Endometrium (tissue), 2 donors: ENCODE measurements around the gene PRADC1.
"Not testable (repeated sequence)": the region's sequence is repeated elsewhere in the genome, so short reads cannot be mapped to it uniquely, and the experiment has no call there.

ENCODE experiments used
- FAIRE-seq: peaks from 2 replicates; lab custom pipeline; 2012; peaks lifted over from hg19 to GRCh38; lab: Jason Lieb, UNC
- donor health status: control.
- donor health status: control.

PRADC1 gene

GRCh38 chr2:73202156-73203054 lies 30.6 kb downstream of the PRADC1 start, which contains the start of gene NOTO:
NOTO (plus strand) TSS chr2:73202574; CDS start chr2:73202667, 93 bp downstream.
- FAIRE-seq = no peak

GRCh38 chr2:73200281-73200680 lies 32.8 kb downstream of the PRADC1 start:
- FAIRE-seq = not testable (repeated sequence)

- FAIRE-seq = no peak
Measured at GRCh38 chr2:73197579-73197978, 35.5 kb downstream of the PRADC1 start.

- FAIRE-seq = no peak
Measured at GRCh38 chr2:73187549-73187948, 45.5 kb downstream of the PRADC1 start.

GRCh38 chr2:73185965-73186364 lies 47.1 kb downstream of the PRADC1 start:
- no peak for FAIRE-seq
